H1 (cell line): ENCODE data around the gene TXNIP. TPM values are rescaled to one million over a fixed set of nuclear protein-coding genes. Genes with fewer than 3 reads are reported as not detected.

Experiments
- CTCF ChIA-PET: fragments of 300-600 bp; sonication (Branson Sonifier 250); formaldehyde crosslinking; loops from one replicate; lab custom pipeline; 2021; ENCODE audit not compliant: partially characterized antibody; lab: Charles Lee
- POLR2A ChIA-PET: fragments of 300-600 bp; sonication (Branson Sonifier 250); formaldehyde crosslinking; loops from one replicate; lab custom pipeline; 2021; ENCODE audit warnings: inconsistent platforms; ENCODE audit not compliant: partially characterized antibody; lab: Charles Lee
- DNase-seq, 2 experiments: peaks; one replicate each; pipeline versions ENCODE4 v3.0.0 to v3.0.0-alpha.2; 2010 to 2022; ENCODE audit warnings: low spot score in 2 of 2, low read depth in 1 of 2, mixed read lengths in 1 of 2
- FAIRE-seq: peaks from 2 replicates; lab custom pipeline; 2011; peaks lifted over from hg19 to GRCh38; lab: Jason Lieb, UNC
- H2AFZ ChIP-seq: 2 replicates; pipeline ENCODE4 v1.8.1; 2012; ENCODE audit warnings: low read length, inconsistent platforms
- H2AK5ac ChIP-seq: 2 replicates; pipeline ENCODE4 v1.6.1; 2013; ENCODE audit warnings: low read depth, low read length
- H2BK120ac ChIP-seq: replicated peaks from 2 replicates; pipeline ENCODE3; 2013; ENCODE audit warnings: low read depth, low read length, inconsistent platforms
- H2BK12ac ChIP-seq: 2 replicates; pipeline ENCODE4 v1.6.1; 2013; ENCODE audit warnings: low read depth, low read length
- H2BK15ac ChIP-seq: 2 replicates; pipeline ENCODE4 v1.6.1; 2013; ENCODE audit warnings: low read length
- H2BK20ac ChIP-seq: 2 replicates; pipeline ENCODE4 v1.6.1; 2013; ENCODE audit warnings: low read length
- H2BK5ac ChIP-seq: 2 replicates; pipeline ENCODE4 v1.6.1; 2013; ENCODE audit warnings: low read depth, low read length
- H3K14ac ChIP-seq: 2 replicates; pipeline ENCODE4 v1.6.1; 2013; ENCODE audit warnings: inconsistent platforms; ENCODE audit not compliant: insufficient read length
- H3K18ac ChIP-seq: 2 replicates; pipeline ENCODE4 v1.6.1; 2013; ENCODE audit warnings: low read length; ENCODE audit errors: extremely low read depth
- H3K23ac ChIP-seq: 2 replicates; pipeline ENCODE4 v1.6.1; 2013; ENCODE audit warnings: inconsistent platforms; ENCODE audit not compliant: insufficient read length
- H3K23me2 ChIP-seq: 2 replicates; pipeline ENCODE4 v1.6.1; 2013; ENCODE audit warnings: low read depth, low read length
- H3K27ac ChIP-seq: 2 replicates; pipeline ENCODE4 v1.6.1; 2011; ENCODE audit warnings: low read depth, low read length, inconsistent platforms
- H3K27me3 ChIP-seq, 4 experiments: replicated peaks in 1 of 4; 1 replicate in 1 of 4; 2 replicates in 3 of 4; pipeline versions ENCODE4 v1.6.1 to v1.8.1; 2011 to 2013; ENCODE audit warnings: low read length in 3 of 4, mild to moderate bottlenecking in 3 of 4, inconsistent platforms in 2 of 4, mixed read lengths in 2 of 4, moderate library complexity in 1 of 4; ENCODE audit not compliant: control insufficient read depth in 3 of 4, insufficient read depth in 3 of 4; ENCODE audit errors: extremely low read depth in 1 of 4
- H3K36me3 ChIP-seq, 4 experiments: 2 replicates each; pipeline versions ENCODE4 v1.6.1 to v1.8.1; 2011 to 2013; ENCODE audit warnings: mild to moderate bottlenecking in 4 of 4, low read length in 3 of 4, moderate library complexity in 2 of 4, control low read depth in 1 of 4, inconsistent platforms in 1 of 4; ENCODE audit not compliant: insufficient read depth in 4 of 4, control insufficient read depth in 2 of 4
- H3K4ac ChIP-seq: replicated peaks from 2 replicates; pipeline ENCODE3; 2013; ENCODE audit warnings: low read length, low read depth, mixed read lengths, inconsistent platforms; ENCODE audit not compliant: insufficient read length
- H3K4me1 ChIP-seq, 4 experiments: replicated peaks in 1 of 4; 1 replicate in 1 of 4; 2 replicates in 3 of 4; pipeline versions ENCODE4 v1.6.1 to v1.8.1; 2011 to 2013; ENCODE audit warnings: low read length in 3 of 4, inconsistent platforms in 2 of 4, mixed read lengths in 1 of 4; ENCODE audit not compliant: insufficient read depth in 4 of 4, control insufficient read depth in 3 of 4
- H3K4me2 ChIP-seq, 2 experiments: 2 replicates each; pipeline versions ENCODE4 v1.6.1 to v1.8.1; 2011 to 2013; ENCODE audit warnings: low read depth in 2 of 2, low read length in 2 of 2, control low read depth in 1 of 2, inconsistent platforms in 1 of 2, mild to moderate bottlenecking in 1 of 2; ENCODE audit not compliant: insufficient read depth in 1 of 2
- H3K4me3 ChIP-seq, 4 experiments: fragments of 200-600, 300-600 bp in 1 of 4; sonication (generic), shearing (Covaris generic), sonication (Bioruptor Twin) in 1 of 4; 2 replicates each; pipeline versions ENCODE4 v1.5.1 to v1.8.1; 2011 to 2016; ENCODE audit warnings: low read length in 4 of 4, low read depth in 3 of 4, control low read depth in 2 of 4, inconsistent platforms in 2 of 4, mild to moderate bottlenecking in 2 of 4, mixed read lengths in 1 of 4, moderate library complexity in 1 of 4; ENCODE audit not compliant: insufficient read depth in 2 of 4; ENCODE audit errors: extremely low read depth in 1 of 4
- H3K56ac ChIP-seq: replicated peaks from 2 replicates; pipeline ENCODE3; 2013; ENCODE audit warnings: low read depth, mild to moderate bottlenecking, mixed read lengths, low read length, inconsistent platforms; ENCODE audit not compliant: insufficient read length
- H3K79me1 ChIP-seq: 2 replicates; pipeline ENCODE4 v1.6.1; 2013; ENCODE audit warnings: low read depth, low read length, control low read depth
- H3K79me2 ChIP-seq, 2 experiments: 2 replicates each; pipeline versions ENCODE4 v1.6.1 to v1.8.1; 2012 to 2013; ENCODE audit warnings: low read length in 2 of 2, mild to moderate bottlenecking in 2 of 2, inconsistent platforms in 1 of 2; ENCODE audit not compliant: insufficient read depth in 2 of 2, control insufficient read depth in 1 of 2
- H3K9ac ChIP-seq, 4 experiments: replicated peaks in 1 of 4; 1 replicate in 1 of 4; 2 replicates in 3 of 4; pipeline versions ENCODE4 v1.6.1 to v1.8.1; 2011 to 2013; ENCODE audit warnings: low read depth in 3 of 4, low read length in 3 of 4, control low read depth in 2 of 4, mild to moderate bottlenecking in 2 of 4, moderate library complexity in 2 of 4, inconsistent platforms in 1 of 4; ENCODE audit errors: extremely low read depth in 1 of 4
- H3K9me3 ChIP-seq, 2 experiments: 2 replicates each; pipeline versions ENCODE4 v1.6.1 to v1.8.1; 2012 to 2013; ENCODE audit warnings: mild to moderate bottlenecking in 2 of 2, moderate library complexity in 2 of 2, control low read depth in 1 of 2, inconsistent platforms in 1 of 2, low read depth in 1 of 2, low read length in 1 of 2, mixed read lengths in 1 of 2; ENCODE audit not compliant: insufficient read depth in 2 of 2
- H4K20me1 ChIP-seq, 2 experiments: replicated peaks in 1 of 2; 2 replicates each; pipeline versions ENCODE3 to v1.8.1; 2011 to 2013; ENCODE audit warnings: inconsistent platforms in 2 of 2, low read length in 2 of 2, mild to moderate bottlenecking in 1 of 2; ENCODE audit not compliant: insufficient read depth in 2 of 2, control insufficient read depth in 1 of 2
- H4K5ac ChIP-seq: 2 replicates; pipeline ENCODE4 v1.6.1; 2013; ENCODE audit warnings: low read length, low read depth, mixed read lengths, inconsistent platforms; ENCODE audit not compliant: insufficient read length
- H4K8ac ChIP-seq: 2 replicates; pipeline ENCODE4 v1.8.0; 2013; ENCODE audit warnings: mild to moderate bottlenecking, moderate library complexity, low read length, inconsistent platforms; ENCODE audit not compliant: insufficient read depth; ENCODE audit errors: extremely low read depth
- H4K91ac ChIP-seq: replicated peaks from 2 replicates; pipeline ENCODE3; 2013; ENCODE audit warnings: low read length, mixed read lengths, inconsistent platforms; ENCODE audit not compliant: insufficient read length
- HDAC2 ChIP-seq, 2 experiments: fragments of 300-600 bp in 1 of 2; sonication (generic) in 1 of 2; IDR thresholded peaks; 2 replicates each; pipeline ENCODE4 v1.6.1; 2011 to 2012; ENCODE audit warnings: low read depth in 2 of 2, low read length in 2 of 2, mild to moderate bottlenecking in 2 of 2, moderate library complexity in 2 of 2, borderline replicate concordance in 1 of 2, inconsistent platforms in 1 of 2
- HDAC6 ChIP-seq: IDR thresholded peaks from one replicate; pipeline ENCODE4 v1.7.1; 2012; ENCODE audit warnings: low read depth, mild to moderate bottlenecking, inconsistent platforms, low read length, moderate library complexity
- KDM1A ChIP-seq: fragments of 200-600, 300-600 bp; sonication (generic); IDR thresholded peaks from 2 replicates; pipeline ENCODE4 v1.7.1; 2016; ENCODE audit warnings: mild to moderate bottlenecking, low read length, borderline replicate concordance
- KDM4A ChIP-seq: IDR thresholded peaks from one replicate; pipeline ENCODE4 v1.7.1; 2012; ENCODE audit warnings: low read depth, mild to moderate bottlenecking, moderate library complexity, low read length, inconsistent platforms; ENCODE audit not compliant: severe bottlenecking
- PHF8 ChIP-seq: fragments of 200-600 bp; sonication (generic); conservative IDR thresholded peaks from 2 replicates; pipeline ENCODE4 v1.7.1; 2012; ENCODE audit warnings: low read depth, mild to moderate bottlenecking, inconsistent platforms, low read length, moderate library complexity
- POLR2A ChIP-seq, 2 experiments: IDR thresholded peaks; 1 replicate in 1 of 2; 2 replicates in 1 of 2; pipeline ENCODE4 v1.6.1; 2011; ENCODE audit warnings: low read depth in 2 of 2, low read length in 2 of 2, mild to moderate bottlenecking in 2 of 2; ENCODE audit errors: control extremely low read depth in 1 of 2
- RAD21 ChIP-seq, 2 experiments: IDR thresholded peaks in 1 of 2; conservative IDR thresholded peaks in 1 of 2; 2 replicates each; pipeline ENCODE4 v1.6.1; 2011; ENCODE audit warnings: low read depth in 2 of 2, low read length in 2 of 2, improper control_type of control experiment in 1 of 2, inconsistent platforms in 1 of 2, mild to moderate bottlenecking in 1 of 2, moderate library complexity in 1 of 2
- RBBP5 ChIP-seq: IDR thresholded peaks from 2 replicates; pipeline ENCODE4 v1.7.1; 2012; ENCODE audit warnings: low read depth, mild to moderate bottlenecking, inconsistent platforms, low read length, moderate library complexity, borderline replicate concordance
- SIX5 ChIP-seq: IDR thresholded peaks from 2 replicates; pipeline ENCODE4 v1.6.1; 2011; ENCODE audit warnings: mild to moderate bottlenecking, low read depth, low read length
- TAF7 ChIP-seq: optimal IDR thresholded peaks from 2 replicates; pipeline ENCODE3; 2011; ENCODE audit warnings: low read depth, mild to moderate bottlenecking, inconsistent platforms, low read length, moderate library complexity, borderline replicate concordance
- TCF12 ChIP-seq: IDR thresholded peaks from 2 replicates; pipeline ENCODE4 v1.6.1; 2011; ENCODE audit warnings: low read depth, mild to moderate bottlenecking, low read length
- WGBS, 2 experiments: shearing (Covaris generic) in 1 of 2; methylation state at CpG; one replicate each; pipeline versions ENCODE4 v1.1.6 to v1.1.7; 2013 to 2015; ENCODE audit warnings: low lambda C conversion rate in 2 of 2, mixed read lengths in 2 of 2, inconsistent platforms in 1 of 2, low coverage in 1 of 2, missing lambda C conversion rate in 1 of 2; ENCODE audit not compliant: insufficient replicate concordance in 2 of 2, insufficient coverage in 1 of 2, insufficient read length in 1 of 2; ENCODE audit errors: extremely low coverage in 1 of 2, missing lambda C conversion rate in 1 of 2; 5-methylcytosine and 5-hydroxymethylcytosine counted together
- polyA plus RNA-seq, 7 experiments: library from polyadenylated mRNA; depleted of rRNA in 3 of 7; stranded (reverse) in 5 of 7; unstranded in 2 of 7; fragments of >200 nt in 5 of 7; fragments of 200-250 nt in 2 of 7; gene quantifications; 1 replicate in 5 of 7; 2 replicates in 1 of 7; 4 replicates in 1 of 7; pipeline versions ENCODE4 v1.2.1 to v1.2.3, GENCODE V29; 2011 to 2013; ENCODE audit warnings: missing spikeins in 2 of 7, mixed read lengths in 2 of 7
- total RNA-seq: library from RNA; stranded (reverse); fragmentation: NEBNext Ultra II Directional; extraction: Animal tissue kit (Norgen Biotek cat#: 25700); gene quantifications from 2 replicates; pipeline ENCODE4 v1.2.1, GENCODE V29; 2021

Gene TXNIP
- total and polyA plus RNA-seq, 2 of the 8 experiments (the other 6 are each of a cell fraction or from before 2014, with no cell fraction given), result 12.3 to 56.8 TPM

DNA sequence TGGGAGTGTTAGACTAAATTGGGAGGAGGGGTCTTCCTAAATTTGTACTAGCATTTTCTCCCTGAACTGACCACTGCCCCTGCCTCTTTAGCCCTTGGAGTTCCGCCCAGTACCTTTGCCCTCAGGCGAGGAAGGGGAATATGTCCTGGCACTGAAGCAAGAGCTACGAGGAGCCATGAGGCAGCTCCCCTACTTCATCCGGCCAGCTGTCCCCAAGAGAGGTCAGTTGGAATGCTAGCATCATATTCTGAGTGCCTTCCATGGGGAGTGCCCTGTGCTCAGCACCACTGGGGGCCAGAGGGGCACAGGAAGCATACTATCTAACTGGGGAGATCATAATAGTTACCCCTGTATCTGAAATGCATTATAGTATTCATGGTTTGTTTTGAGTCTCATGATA is 21.2 kb downstream of the TXNIP start:
- POLR2A ChIA-PET, result interaction anchor here (1.0 to 1.2 kb wide), 2 partner anchors 15 to 18 kb away, joined by 3 read pairs; no protein-coding TSS in a partner anchor
- TF ChIP-seq KDM1A, result no peak
- TF ChIP-seq HDAC2 (IDR thresholded peaks at IDR 0.05; ENCODE audit: borderline replicate concordance in 1 of 2, low read depth in 2 of 2, low read length in 2 of 2), result no peak
- no peak for TF ChIP-seq RAD21 (IDR thresholded peaks at IDR 0.05 in 1 of 2, conservative IDR thresholded peaks at IDR 0.05 in 1 of 2; ENCODE audit: low read depth in 2 of 2, low read length in 2 of 2)
- TF ChIP-seq PHF8, result no peak
- TF ChIP-seq KDM4A, result no peak
- TF ChIP-seq SIX5, result no peak
- TF ChIP-seq POLR2A (IDR thresholded peaks at IDR 0.05; ENCODE audit: control extremely low read depth in 1 of 2, low read depth in 2 of 2, low read length in 2 of 2), result no peak
- TF ChIP-seq RBBP5, result no peak
- no peak for TF ChIP-seq TCF12
- TF ChIP-seq HDAC6, result no peak
- TF ChIP-seq TAF7, result no peak
- no peak overlapping the region for H3K9ac ChIP-seq

More for the DNA sequence above, 21.2 kb downstream of the TXNIP start:
- Histone ChIP-seq H3K4me1 (peaks cover 4 to 18% (median 13%) of the 10 kb centered on the region in 4 experiments; a peak in 5 of 7 replicates), H3K79me1 (no peaks in the 10 kb centered on the region), H3K79me2 (no peaks in the 10 kb centered on the region), H2BK120ac (no peak overlapping the region), H2BK20ac (no peak overlapping the region), H3K18ac (no peak overlapping the region), H2AK5ac (no peak overlapping the region), H3K23me2 (peaks cover 3% of the 10 kb centered on the region; the same call in 1 of the 2 replicates), H3K23ac (no peak overlapping the region), H3K27ac (no peak overlapping the region), H4K8ac (no peak overlapping the region), H4K91ac (no peak overlapping the region), H3K14ac (no peak overlapping the region), H2BK12ac (no peak overlapping the region), H2AFZ (no peak overlapping the region), H2BK15ac (no peak overlapping the region), H3K4ac (no peak overlapping the region), H3K9me3 (no peaks in the 10 kb centered on the region), H3K4me3 (no peak overlapping the region), H4K20me1 (no peaks in the 10 kb centered on the region), H3K56ac (no peak overlapping the region), H2BK5ac (no peak overlapping the region), H4K5ac (no peak overlapping the region), H3K36me3 (no peaks in the 10 kb centered on the region), H3K27me3 (no peaks in the 10 kb centered on the region), H3K4me2 (no peak overlapping the region)
- WGBS, 2 experiments, result 86% methylated on average over 4 of the region's 4 CpGs; no CpG with 5 or more reads in 1 of the 2 experiments
- DNase-seq, result no peak
- CTCF ChIA-PET, result interaction anchor here (2.0 to 8.7 kb wide), 4 partner anchors 17 to 83 kb away, joined by 6 to 152 read pairs (median 46); partner anchors contain the start of gene LIX1L
- FAIRE-seq, result no peak
